ENCODE results near the gene CEP41.

GRCh38 chr7:130384841-130385599 lies 55.8 kb downstream of the CEP41 start:
- no peak for TF ChIP-seq POLR2A (IDR thresholded peaks at IDR 0.05)
- TF ChIP-seq CTCF (IDR thresholded peaks at IDR 0.05): no peak

Measured in uterus (tissue), 2 donors.